Spleen (tissue), 7 donors: ENCODE measurements around the gene CDKN1C.

Experiments
- POLR2A ChIP-seq, 3 donors: fragments of 450-650 bp; IDR thresholded peaks; one replicate each; pipeline ENCODE4 v1.5.1; 2017; ENCODE audit warnings: antibody characterized with exemption in 3 of 3, mild to moderate bottlenecking in 1 of 3
- POLR2AphosphoS5 ChIP-seq, 3 donors: sonication (generic); formaldehyde crosslinking; IDR thresholded peaks; one replicate each; pipeline ENCODE4 v1.5.1; 2017; ENCODE audit warnings: antibody characterized with exemption in 3 of 3
- TF ChIP-seq, protein P1 (sequence below), 11 experiments: fragments of 200-600 bp in 7 of 11; fragments of 450-650 bp in 4 of 11; sonication (generic) in 4 of 11; IDR thresholded peaks in 8 of 11; conservative IDR thresholded peaks in 3 of 11; 1 replicate in 7 of 11; 2 replicates in 4 of 11; pipeline versions ENCODE4 v1.4.0 to v1.8.0; 2016 to 2021; ENCODE audit warnings: antibody characterized with exemption in 11 of 11, inconsistent platforms in 4 of 11, mild to moderate bottlenecking in 1 of 11
- donor health status: DM: no; HTN: no; CAD: no; lungs with moderate emphysema.
- donor health status: DM: no; HTN: no; CAD: no.
- donor health status: DM: no; HTN: no; CAD: no.

DNA sequence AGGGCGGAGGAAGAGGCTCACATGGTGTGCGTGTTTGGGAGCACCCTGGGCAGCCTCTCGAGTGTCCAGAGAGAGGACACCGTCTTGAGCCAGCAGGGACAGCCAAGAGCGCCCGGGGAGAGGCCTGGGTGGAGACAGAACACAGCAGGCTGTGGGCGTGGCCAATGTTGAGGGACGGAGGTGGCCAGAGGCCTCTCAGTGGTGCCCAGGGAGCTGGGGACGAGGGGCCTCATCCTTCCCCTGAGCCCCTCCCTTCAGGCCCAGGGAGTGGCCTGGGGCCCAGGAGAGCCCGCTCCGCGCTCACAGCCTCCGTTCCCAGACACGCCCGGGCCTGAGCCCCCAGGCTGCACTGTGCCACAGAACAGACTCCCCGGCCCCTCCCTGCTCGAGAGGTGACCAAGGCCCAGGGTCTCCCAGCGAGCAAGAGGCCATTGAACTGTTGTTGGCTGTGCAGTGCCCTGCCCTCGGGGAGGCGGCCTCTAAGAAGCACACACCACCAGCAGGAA, 48.4 kb downstream of the CDKN1C start:
- TF ChIP-seq, protein P1, sequence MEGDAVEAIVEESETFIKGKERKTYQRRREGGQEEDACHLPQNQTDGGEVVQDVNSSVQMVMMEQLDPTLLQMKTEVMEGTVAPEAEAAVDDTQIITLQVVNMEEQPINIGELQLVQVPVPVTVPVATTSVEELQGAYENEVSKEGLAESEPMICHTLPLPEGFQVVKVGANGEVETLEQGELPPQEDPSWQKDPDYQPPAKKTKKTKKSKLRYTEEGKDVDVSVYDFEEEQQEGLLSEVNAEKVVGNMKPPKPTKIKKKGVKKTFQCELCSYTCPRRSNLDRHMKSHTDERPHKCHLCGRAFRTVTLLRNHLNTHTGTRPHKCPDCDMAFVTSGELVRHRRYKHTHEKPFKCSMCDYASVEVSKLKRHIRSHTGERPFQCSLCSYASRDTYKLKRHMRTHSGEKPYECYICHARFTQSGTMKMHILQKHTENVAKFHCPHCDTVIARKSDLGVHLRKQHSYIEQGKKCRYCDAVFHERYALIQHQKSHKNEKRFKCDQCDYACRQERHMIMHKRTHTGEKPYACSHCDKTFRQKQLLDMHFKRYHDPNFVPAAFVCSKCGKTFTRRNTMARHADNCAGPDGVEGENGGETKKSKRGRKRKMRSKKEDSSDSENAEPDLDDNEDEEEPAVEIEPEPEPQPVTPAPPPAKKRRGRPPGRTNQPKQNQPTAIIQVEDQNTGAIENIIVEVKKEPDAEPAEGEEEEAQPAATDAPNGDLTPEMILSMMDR (IDR thresholded peaks at IDR 0.05 in 8 of 11, conservative IDR thresholded peaks at IDR 0.05 in 3 of 11) = peak in 6 of 11 experiments; percentile 14 to 48 (median 24)
- TF ChIP-seq POLR2A (IDR thresholded peaks at IDR 0.05) = no peak
- TF ChIP-seq POLR2AphosphoS5 (IDR thresholded peaks at IDR 0.05) = peak in 2 of 3 donors; percentile 12 to 27
